Stimulated activated CD4-positive, alpha-beta T cell treated with anti-CD3 and anti-CD28 coated beads, Interleukin-1b, Interleukin-23, amount 100 ng/mL, for 4 hours (primary cell): Measurements from ENCODE around the gene LGR6.
A peak's percentile ranks its signal among the peaks of the same experiment; 100 is the strongest.
"Not testable (repeated sequence)": the region's sequence is repeated elsewhere in the genome, so short reads cannot be mapped to it uniquely, and the experiment has no call there.

Source experiments
- DNase-seq, 2 donors: peaks; one replicate each; pipeline ENCODE4 v3.0.0-alpha.2; 2020; ENCODE audit warnings: low read depth in 2 of 2

LGR6 gene

GRCh38 chr1:202333861-202334260 lies 140.3 kb downstream of the LGR6 start:
- DNase-seq = no peak

GRCh38 chr1:202343652-202344349 lies 150.2 kb downstream of the LGR6 start:
- DNase-seq = no peak

DNA sequence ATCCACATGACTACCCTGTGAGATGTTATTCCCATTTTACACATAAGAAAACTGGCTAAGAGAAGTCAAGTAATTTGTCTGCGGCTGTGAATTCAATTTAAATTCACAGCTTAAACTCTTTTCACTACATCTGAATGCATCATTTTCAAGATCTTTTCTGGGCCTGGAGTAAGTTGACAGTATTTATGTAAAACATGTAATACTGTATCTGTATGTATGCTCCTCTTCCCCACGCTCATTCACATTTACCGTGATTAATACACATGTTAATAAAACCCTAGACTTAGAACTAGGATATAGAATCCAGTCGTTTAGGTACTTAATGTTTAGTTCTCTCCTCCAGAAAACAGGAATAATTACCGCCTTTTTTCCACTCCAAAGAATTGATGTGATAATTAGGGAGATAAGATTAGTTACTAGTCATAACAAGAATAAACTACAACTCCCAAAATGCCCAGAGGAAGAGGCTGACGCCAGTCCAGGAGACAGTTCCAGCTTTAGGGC lies 154.5 kb downstream of the LGR6 start:
- no peak for DNase-seq

DNA sequence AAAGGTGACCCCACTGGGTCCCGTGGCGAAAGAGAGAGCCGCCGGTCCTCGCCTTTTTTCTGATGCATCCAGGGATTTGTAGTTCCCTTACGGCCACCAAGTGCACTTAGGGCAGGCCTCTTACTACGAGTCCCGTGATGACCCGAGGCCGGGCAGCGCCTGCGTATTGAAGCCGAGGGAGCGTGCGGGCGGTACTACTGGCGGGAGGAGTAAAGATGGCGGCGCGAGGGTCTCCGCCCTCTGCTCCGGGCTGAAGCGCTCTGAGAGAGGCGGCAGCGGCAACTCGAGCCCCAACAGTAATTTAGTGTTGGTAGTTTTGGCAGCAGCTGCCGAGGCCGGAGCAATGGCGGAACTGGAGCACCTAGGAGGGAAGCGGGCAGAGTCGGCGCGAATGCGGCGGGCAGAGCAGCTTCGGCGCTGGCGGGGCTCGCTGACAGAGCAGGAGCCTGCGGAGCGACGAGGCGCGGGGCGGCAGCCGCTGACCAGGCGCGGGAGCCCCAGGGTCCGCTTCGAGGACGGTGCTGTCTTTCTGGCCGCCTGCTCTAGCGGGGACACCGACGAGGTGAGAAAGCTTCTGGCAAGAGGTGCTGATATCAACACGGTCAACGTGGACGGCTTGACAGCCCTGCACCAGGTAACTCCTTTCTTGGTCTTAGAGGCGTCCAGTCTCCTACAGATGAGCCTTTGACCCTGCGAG lies 155.1 kb downstream of the LGR6 start, which contains the start of gene PPP1R12B:
TSS of gene PPP1R12B (plus strand) at position 191 of the 697 bp plus-strand sequence. CDS start at position 344, 153 bp downstream.
- DNase-seq = peak; percentile 88

DNA sequence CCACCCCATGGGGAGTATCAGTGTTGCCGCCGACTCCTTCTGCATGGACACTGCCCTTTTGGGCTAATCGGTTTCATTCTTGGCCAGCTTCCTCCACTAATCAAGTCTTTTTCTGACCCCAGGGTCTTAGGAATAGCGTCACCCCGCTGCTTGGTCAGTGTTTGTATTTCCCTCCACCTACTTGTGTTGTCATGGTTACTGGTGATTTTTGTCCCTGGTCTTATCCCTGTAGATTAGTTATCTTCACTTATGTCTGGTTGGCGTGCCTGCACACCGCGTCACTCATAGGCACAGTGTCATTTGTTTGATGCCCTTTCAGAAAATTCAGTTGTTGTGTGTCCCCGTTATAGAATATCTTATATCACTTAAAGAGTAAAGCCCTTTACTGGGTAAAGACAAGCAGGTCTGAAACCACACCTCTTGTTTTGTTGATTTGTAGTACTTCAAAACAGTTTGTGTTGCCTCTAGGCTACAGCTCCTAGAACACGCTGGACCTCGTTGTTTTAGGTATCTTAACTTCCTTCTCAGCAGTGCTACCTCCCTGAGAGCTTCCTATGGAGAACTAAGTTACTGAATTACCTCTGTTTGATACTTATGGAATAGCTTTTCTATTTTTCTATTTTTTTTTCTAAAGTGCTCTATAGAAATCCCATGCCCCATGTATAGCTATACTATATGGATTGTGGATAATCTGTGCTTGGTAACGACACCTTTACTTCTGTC lies 155.8 kb downstream of the LGR6 start:
- no peak for DNase-seq

- DNase-seq = no peak
Observed at GRCh38 chr1:202351725-202352124, 158.1 kb downstream of the LGR6 start.

DNA sequence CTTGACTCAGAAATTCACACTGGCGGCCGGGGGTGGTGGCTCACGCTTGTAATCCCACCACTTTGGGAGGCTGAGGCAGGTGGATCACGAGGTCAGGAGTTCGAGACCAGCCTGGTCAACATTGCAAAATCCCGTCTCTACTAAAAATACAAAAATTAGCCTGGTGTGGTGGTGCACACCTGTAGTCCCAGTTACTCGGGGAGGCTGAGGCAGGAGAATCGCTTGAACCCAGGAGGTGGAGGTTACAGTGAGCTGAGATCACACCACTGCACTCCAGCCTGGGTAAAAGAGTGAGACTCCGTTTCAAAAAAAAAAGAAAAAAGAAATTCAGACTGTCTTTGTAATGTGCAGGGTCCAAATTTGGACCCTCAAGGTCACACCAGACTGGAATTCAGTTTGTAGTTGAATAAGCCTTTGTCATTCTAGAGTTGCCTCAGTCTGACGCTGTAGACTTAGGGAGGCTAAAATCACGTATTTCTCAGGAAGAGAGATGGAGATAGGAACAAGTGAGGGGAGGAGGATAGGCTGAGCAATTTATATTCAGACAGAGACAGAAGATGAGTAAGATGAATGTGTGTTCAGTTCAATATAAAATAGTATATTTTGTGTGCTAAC lies 159.1 kb downstream of the LGR6 start:
- not testable (repeated sequence) for DNase-seq

DNA sequence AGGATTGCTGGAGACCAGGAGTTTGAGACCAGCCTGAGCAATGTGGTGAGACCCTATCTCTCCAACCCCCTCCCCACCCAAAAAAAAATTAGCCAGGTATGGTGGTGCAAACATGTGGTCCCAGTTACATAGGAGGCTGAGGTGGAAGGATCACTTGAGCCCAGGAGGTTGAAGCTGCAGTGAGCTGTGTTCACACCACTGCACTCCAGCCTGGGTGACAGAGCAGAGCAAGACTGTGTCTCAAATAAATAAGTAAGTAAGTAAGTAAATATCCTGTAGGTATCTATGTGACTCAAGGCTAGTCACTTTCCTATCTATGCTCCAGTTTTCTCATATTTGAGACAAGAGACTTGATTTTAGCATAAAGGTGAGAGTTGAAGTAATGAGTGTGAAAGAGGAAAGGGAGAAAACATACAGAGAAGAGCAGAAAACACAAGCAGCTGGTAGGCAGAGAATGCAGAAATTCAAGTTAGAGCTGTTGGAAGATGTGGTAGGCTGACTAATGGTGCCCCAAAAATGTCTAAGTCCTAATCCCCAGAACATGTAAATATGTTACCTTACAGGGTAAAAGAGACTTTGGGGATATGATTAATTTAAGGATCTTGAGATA lies 162.4 kb downstream of the LGR6 start:
- no peak for DNase-seq

GRCh38 chr1:202357506-202357905 lies 163.9 kb downstream of the LGR6 start:
- DNase-seq = no peak

DNA sequence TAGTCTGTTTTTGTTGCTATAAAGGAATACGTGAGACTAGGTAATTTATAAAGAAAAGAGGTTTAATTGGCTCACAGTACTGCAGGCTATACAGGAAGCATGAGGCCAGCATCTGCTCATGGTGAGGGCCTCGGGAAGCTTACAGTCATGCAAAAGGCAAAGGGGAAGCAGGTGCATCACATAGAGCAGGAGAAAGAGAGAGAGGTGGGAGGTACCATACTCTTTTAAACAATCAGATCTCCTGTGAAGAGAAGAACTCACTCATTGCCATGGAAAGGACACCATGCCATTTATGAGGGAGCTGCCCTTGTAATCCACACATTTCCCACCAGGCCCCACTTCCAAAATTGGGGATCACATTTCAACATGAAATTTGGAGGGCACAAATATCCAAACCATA lies 167.6 kb downstream of the LGR6 start:
- DNase-seq = no peak

- no peak for DNase-seq
Observed at GRCh38 chr1:202361701-202362100, 168.1 kb downstream of the LGR6 start.

DNA sequence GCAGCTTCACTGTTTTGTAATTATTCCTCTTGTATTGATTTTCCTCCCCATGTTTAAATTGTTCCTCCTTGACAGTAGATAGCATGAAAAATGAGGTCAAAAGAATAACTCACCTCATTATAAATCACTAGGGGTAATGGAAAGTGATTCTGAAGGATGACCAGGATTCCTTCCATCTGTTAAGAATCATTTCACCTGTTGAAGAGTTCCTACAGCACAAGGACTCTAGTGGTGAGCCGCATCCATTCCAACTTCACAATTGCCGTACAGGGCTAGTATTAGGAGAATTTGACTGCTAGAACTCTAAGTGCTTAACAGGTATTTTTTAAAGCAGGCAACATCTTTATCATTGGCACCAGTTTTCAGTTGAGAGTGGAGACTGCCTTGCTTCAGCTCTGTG lies 168.6 kb downstream of the LGR6 start:
- no peak for DNase-seq

DNA sequence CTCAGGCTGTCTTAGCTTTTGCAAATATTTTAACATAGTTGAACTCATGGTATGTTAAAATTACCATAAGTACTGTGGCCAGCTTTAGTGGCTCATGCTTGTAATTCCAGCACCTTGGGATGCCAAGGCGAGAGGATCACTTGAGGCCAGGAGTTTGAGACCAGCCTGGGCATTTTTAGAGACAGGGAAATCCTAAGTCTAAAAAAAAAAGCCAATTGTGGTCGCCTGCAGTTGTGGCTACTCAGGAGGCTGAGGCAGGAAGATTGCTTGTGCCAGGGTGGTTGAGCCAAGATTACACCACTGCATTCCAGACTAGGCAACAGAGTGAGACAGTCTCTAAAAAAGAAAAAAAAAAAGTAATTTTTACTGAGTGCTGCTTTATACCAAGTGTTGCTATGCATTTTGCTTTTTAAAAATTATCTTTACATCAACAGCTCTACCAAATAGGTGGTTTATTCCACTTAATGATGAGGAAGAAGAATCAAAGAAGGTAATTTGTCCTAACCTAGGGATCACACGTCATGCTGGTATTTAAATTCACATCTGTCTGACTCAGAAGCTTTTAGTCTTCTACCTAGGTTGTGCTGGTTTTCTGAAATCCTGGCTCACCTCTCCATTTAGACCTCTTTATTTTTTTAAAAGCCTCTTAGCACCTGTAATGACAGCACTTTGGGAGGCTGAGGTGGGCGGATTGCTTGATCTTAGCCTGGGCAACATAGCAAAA lies 171.7 kb downstream of the LGR6 start:
- DNase-seq = no peak

GRCh38 chr1:202367271-202367670 lies 173.7 kb downstream of the LGR6 start:
- DNase-seq = no peak
